Sigmoid colon (tissue), 7 donors: ENCODE measurements around the gene B3GAT1. TPM values are rescaled to one million over a fixed set of nuclear protein-coding genes. Genes with fewer than 3 reads are reported as not detected.

Experiments used
- DNase-seq: peaks from one replicate; pipeline ENCODE4 v3.0.0-alpha.2; 2019
- H3K27ac ChIP-seq, 4 donors: fragments of 200-600 bp; sonication (generic); one replicate each; pipeline ENCODE4 v1.5.1; 2016 to 2019; ENCODE audit warnings: mild to moderate bottlenecking in 1 of 4
- H3K27me3 ChIP-seq, 3 donors: fragments of 200-600 bp; sonication (generic); one replicate each; pipeline ENCODE4 v1.5.1; 2019; ENCODE audit warnings: mild to moderate bottlenecking in 1 of 3
- H3K36me3 ChIP-seq, 4 donors: fragments of 200-600 bp; sonication (generic); one replicate each; pipeline ENCODE4 v1.5.1; 2016 to 2019
- H3K4me1 ChIP-seq, 4 donors: fragments of 200-600 bp; sonication (generic); one replicate each; pipeline ENCODE4 v1.5.1; 2017 to 2019
- H3K4me3 ChIP-seq, 4 donors: fragments of 200-600 bp; sonication (generic); one replicate each; pipeline ENCODE4 v1.5.1; 2017 to 2019; ENCODE audit warnings: mild to moderate bottlenecking in 2 of 4, moderate library complexity in 1 of 4
- H3K9me3 ChIP-seq, 4 donors: fragments of 200-600 bp in 3 of 4; sonication (generic) in 3 of 4; one replicate each; pipeline versions ENCODE4 v1.5.1 to v1.6.1; 2013 to 2019
- CTCF ChIP-seq, 4 experiments: fragments of 450-650 bp in 3 of 4; fragments of 200-600 bp in 1 of 4; IDR thresholded peaks; one replicate each; pipeline ENCODE4 v1.5.1; 2016 to 2019; ENCODE audit warnings: antibody characterized with exemption in 4 of 4, mild to moderate bottlenecking in 3 of 4, moderate library complexity in 2 of 4
- EP300 ChIP-seq, 4 donors: sonication (generic); formaldehyde crosslinking; IDR thresholded peaks; one replicate each; pipeline ENCODE4 v1.6.1; 2017; ENCODE audit warnings: antibody characterized with exemption in 4 of 4
- POLR2A ChIP-seq, 2 donors: fragments of 450-650 bp; IDR thresholded peaks; one replicate each; pipeline ENCODE4 v1.6.1; 2016; ENCODE audit warnings: antibody characterized with exemption in 2 of 2, mild to moderate bottlenecking in 2 of 2, moderate library complexity in 2 of 2
- POLR2AphosphoS5 ChIP-seq, 4 donors: sonication (generic); formaldehyde crosslinking; IDR thresholded peaks; one replicate each; pipeline ENCODE4 v1.6.1; 2017; ENCODE audit warnings: antibody characterized with exemption in 4 of 4
- WGBS, 2 donors: extraction: QIAGEN DNeasy Blood & Tissue Kit; methylation state at CpG; one replicate each; pipeline ENCODE4 v1.1.7; 2013; 5-methylcytosine and 5-hydroxymethylcytosine counted together
- intact Hi-C: fragments of 100-400 bp; cut with DNase I; formaldehyde crosslinking; loops from one replicate; pipeline ENCODE4 v1.15.1; 2023
- polyA plus RNA-seq, 3 donors: library from polyadenylated mRNA; stranded (reverse); fragments of 200-250 nt; gene quantifications; one replicate each; pipeline ENCODE4 v1.2.3, GENCODE V29; 2013
- total RNA-seq, 4 donors: library from RNA; depleted of rRNA; stranded (reverse); fragments of >200 nt; gene quantifications; one replicate each; pipeline ENCODE4 v1.1.0, GENCODE V29; 2016
- donor health status: healthy with polysubstance abuse.
- donor health status: Bipolar disorder and iron deficiency.
- donor health status: healthy.

B3GAT1 gene
- total and polyA plus RNA-seq, 7 donors, result 0.16 to 0.63 (median 0.27) TPM; not detected in 3

- peak; percentile 35 for DNase-seq
- TF ChIP-seq POLR2A (IDR thresholded peaks at IDR 0.05) (no peak), POLR2AphosphoS5 (IDR thresholded peaks at IDR 0.05) (no peak), CTCF (IDR thresholded peaks at IDR 0.05) (no peak), EP300 (IDR thresholded peaks at IDR 0.05) (no peak)
Observed at GRCh38 chr11:134442246-134442645, 30.2 kb upstream of the B3GAT1 start.

DNA sequence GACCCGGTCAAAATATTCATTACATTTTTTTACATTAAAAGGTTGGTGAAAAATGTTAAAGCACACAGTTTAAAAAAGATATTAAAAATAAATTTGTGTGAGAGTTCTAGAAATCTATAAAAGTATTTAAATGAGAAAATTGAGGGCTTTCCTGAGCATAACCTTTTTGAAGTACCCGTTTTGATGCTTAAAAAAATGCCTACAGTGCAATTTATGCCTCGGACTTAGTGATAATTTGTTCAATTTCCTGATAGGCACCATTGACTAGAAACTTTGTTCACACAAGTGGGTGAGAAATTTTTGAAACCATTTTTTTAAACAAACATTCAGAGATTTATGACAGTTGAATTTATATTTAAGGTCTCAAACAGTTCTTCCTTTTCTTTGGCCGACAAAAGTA, 29.7 kb upstream of the B3GAT1 start:
- Histone ChIP-seq H3K27me3 (peaks cover 0 to 13% (median 4%) of the 10 kb centered on the region in 3 donors), H3K9me3 (no peaks in the 10 kb centered on the region), H3K36me3 (no peaks in the 10 kb centered on the region), H3K4me3 (no peak overlapping the region), H3K27ac (no peak overlapping the region), H3K4me1 (no peaks in the 10 kb centered on the region)
- TF ChIP-seq CTCF (IDR thresholded peaks at IDR 0.05), result no peak
- no peak for TF ChIP-seq POLR2AphosphoS5 (IDR thresholded peaks at IDR 0.05)
- TF ChIP-seq EP300 (IDR thresholded peaks at IDR 0.05), result no peak
- no peak for DNase-seq
- 84 to 85% methylated on average over 4 of the region's 4 CpGs for WGBS, 2 donors
- intact Hi-C loops, result no loop called here

More at GRCh38 chr11:134442246-134442645, 30.2 kb upstream of the B3GAT1 start:
- Histone ChIP-seq H3K4me3 (no peak overlapping the region), H3K9me3 (no peaks in the 10 kb centered on the region), H3K27ac (no peak overlapping the region), H3K36me3 (no peaks in the 10 kb centered on the region), H3K27me3 (peaks cover 0 to 13% (median 4%) of the 10 kb centered on the region in 3 donors), H3K4me1 (no peaks in the 10 kb centered on the region)
- WGBS, 2 donors, result 91 to 94% methylated on average over 10 of the region's 10 CpGs
- intact Hi-C loops, result no loop called here

DNA sequence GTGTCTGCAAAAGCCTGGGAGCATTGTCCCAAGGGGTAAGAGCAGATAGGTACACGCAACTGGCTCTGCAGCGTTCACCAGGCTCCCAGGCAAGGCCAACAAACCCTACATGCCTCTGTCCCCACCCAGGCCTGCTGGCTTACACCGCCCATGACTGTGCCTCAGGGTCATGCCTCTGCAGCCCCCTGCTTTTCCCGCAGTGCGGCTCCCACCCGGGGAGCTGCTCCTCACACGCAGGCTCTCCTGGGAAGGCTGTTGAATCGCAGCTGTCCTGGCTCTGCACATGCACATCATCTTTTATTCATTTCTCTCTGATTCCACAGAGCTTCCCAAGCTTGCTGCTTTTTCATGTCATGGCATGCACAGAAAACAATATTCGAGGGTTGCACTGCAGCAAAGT, 29.2 kb upstream of the B3GAT1 start:
- Histone ChIP-seq H3K4me1 (no peaks in the 10 kb centered on the region), H3K36me3 (no peaks in the 10 kb centered on the region), H3K9me3 (no peaks in the 10 kb centered on the region), H3K27me3 (peaks cover 0 to 13% (median 4%) of the 10 kb centered on the region in 3 donors), H3K27ac (no peak overlapping the region), H3K4me3 (no peak overlapping the region)
- WGBS, 2 donors, result 67 to 74% methylated on average over 9 of the region's 9 CpGs
- TF ChIP-seq EP300 (IDR thresholded peaks at IDR 0.05) (no peak), CTCF (IDR thresholded peaks at IDR 0.05) (no peak), POLR2AphosphoS5 (IDR thresholded peaks at IDR 0.05) (no peak), POLR2A (IDR thresholded peaks at IDR 0.05) (no peak)
- peak; percentile 49 for DNase-seq
- intact Hi-C loops, result no loop called here

DNA sequence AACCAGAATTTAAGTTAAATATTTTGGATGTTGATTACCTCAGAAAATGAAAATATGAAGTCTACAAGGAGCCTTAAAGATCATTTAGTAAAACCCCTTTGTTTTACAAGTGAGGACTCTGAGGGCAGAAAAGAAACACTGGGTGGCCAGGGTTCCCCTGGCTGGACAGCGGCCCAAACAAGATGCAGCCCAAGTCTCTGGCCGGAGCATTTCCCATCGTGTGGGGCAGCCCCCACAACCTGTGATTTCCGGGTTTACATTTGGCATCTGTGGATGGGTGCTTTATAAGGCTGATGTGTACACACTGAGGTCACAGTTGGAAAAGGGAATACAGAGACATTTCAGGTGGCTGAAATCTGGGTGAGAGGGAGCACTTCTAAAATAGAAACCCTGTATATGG, 28.8 kb upstream of the B3GAT1 start:
- 50 to 71% methylated on average over 4 of the region's 4 CpGs for WGBS, 2 donors
- no peaks in the 10 kb centered on the region for H3K36me3 ChIP-seq
- H3K4me3 ChIP-seq, result no peak overlapping the region
- no peak for TF ChIP-seq POLR2A (IDR thresholded peaks at IDR 0.05)
- no peak for TF ChIP-seq POLR2AphosphoS5 (IDR thresholded peaks at IDR 0.05)
- TF ChIP-seq CTCF (IDR thresholded peaks at IDR 0.05), result no peak
- TF ChIP-seq EP300 (IDR thresholded peaks at IDR 0.05), result no peak
- no peak overlapping the region for H3K27ac ChIP-seq
- intact Hi-C loops, result no loop called here
- H3K27me3 ChIP-seq, result peaks cover 0 to 11% (median 4%) of the 10 kb centered on the region in 3 donors
- H3K4me1 ChIP-seq, result no peaks in the 10 kb centered on the region
- no peaks in the 10 kb centered on the region for H3K9me3 ChIP-seq
- DNase-seq, result peak; percentile 6
